ENCODE measurements around the gene FLYWCH1.

FLYWCH1 gene

GRCh38 chr16:2987286-2987685, 75.6 kb downstream of the FLYWCH1 start:
- DNase-seq, result no peak

GRCh38 chr16:2987833-2988232, 76.1 kb downstream of the FLYWCH1 start:
- no peak for DNase-seq

GRCh38 chr16:2988590-2989099, 76.9 kb downstream of the FLYWCH1 start:
- no peak for DNase-seq

- no peak for DNase-seq
Measured at GRCh38 chr16:2990891-2991290, 79.2 kb downstream of the FLYWCH1 start.

GRCh38 chr16:2991566-2992261, 80.0 kb downstream of the FLYWCH1 start:
- no peak for DNase-seq

- no peak for DNase-seq
Measured at GRCh38 chr16:2992383-2993081, 80.8 kb downstream of the FLYWCH1 start.

GRCh38 chr16:2996298-2996697, 84.6 kb downstream of the FLYWCH1 start:
- no peak for DNase-seq

GRCh38 chr16:2999929-3000328, 88.2 kb downstream of the FLYWCH1 start:
- DNase-seq, result no peak

- no peak for DNase-seq
Measured at GRCh38 chr16:3000540-3000939, 88.8 kb downstream of the FLYWCH1 start.

All from stimulated activated CD4-positive, alpha-beta T cell treated with anti-CD3 and anti-CD28 coated beads, Interleukin-4, amount 100 ng/mL, for 24 hours (primary cell).